ENCODE results near the gene TINCR.
"Not testable (repeated sequence)": the region's sequence is repeated elsewhere in the genome, so short reads cannot be mapped to it uniquely, and the experiment has no call there.

Gene TINCR

GRCh38 chr19:5541456-5541855, 26.3 kb downstream of the TINCR start:
- DNase-seq (ENCODE audit: insufficient read length, low spot score) = no peak
- FAIRE-seq = no peak
- TF ChIP-seq CTCF (IDR thresholded peaks at IDR 0.05; ENCODE audit: insufficient read depth, missing control alignments) = no peak

DNA sequence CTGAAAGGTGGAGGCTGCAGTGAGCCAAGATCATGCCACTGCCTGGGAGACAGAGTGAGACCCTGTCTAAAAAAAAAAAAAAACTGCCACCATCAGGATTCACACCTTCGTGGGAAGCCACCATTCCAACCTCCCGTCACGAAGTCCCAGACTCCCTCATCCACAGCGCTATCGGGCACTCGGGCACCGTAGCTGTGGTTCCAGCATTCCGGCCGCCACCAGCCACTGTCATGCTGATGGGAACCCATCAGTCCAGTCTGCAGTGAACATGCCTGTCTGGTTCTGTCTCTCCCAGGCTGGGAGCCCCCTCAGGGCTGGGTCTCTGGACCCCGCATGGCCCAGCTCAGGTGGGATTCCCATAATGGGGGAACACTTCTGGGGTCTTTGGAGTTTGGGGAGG, 27.5 kb downstream of the TINCR start:
- FAIRE-seq (no peak), DNase-seq (ENCODE audit: insufficient read length, low spot score) (no peak)
- TF ChIP-seq CTCF (IDR thresholded peaks at IDR 0.05; ENCODE audit: insufficient read depth, missing control alignments) = no peak

GRCh38 chr19:5537870-5538269, 29.9 kb downstream of the TINCR start:
- TF ChIP-seq CTCF (IDR thresholded peaks at IDR 0.05; ENCODE audit: insufficient read depth, missing control alignments) = no peak
- DNase-seq (ENCODE audit: insufficient read length, low spot score) (no peak), FAIRE-seq (no peak)

- DNase-seq (ENCODE audit: insufficient read length, low spot score); FAIRE-seq: not testable (repeated sequence)
Observed at GRCh38 chr19:5536982-5537579, 30.7 kb downstream of the TINCR start.

DNA sequence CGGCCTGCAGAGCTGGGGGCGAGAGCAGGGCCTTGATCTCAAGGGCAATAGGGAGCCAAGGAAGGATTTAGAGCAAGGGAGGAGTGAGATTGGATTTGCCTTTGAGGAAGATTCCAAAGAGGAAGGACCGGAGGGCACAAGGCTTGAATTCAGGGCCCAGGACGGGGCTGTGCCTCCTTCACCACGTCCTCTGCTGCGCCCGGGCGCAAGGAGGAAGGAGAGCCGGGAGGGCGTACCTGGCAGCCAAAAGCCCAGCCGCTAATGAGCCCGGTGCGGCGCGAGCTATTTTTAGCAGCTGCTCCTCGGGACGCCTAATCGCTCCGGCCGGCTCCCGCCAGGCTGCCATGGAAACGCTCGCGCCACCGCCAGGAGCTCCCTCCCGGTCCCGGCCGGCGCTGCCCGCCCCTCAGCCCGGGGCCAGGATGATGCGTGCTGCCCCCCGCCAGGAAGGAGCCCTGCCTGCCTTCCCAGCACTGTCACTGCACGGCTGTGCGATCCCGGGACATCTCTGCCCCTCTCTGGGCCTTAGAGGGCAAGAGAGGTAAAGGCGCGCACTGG, 31.3 kb downstream of the TINCR start:
- no peak for FAIRE-seq
- TF ChIP-seq CTCF (IDR thresholded peaks at IDR 0.05; ENCODE audit: insufficient read depth, missing control alignments) = no peak
- no peak for DNase-seq (ENCODE audit: insufficient read length, low spot score)

DNA sequence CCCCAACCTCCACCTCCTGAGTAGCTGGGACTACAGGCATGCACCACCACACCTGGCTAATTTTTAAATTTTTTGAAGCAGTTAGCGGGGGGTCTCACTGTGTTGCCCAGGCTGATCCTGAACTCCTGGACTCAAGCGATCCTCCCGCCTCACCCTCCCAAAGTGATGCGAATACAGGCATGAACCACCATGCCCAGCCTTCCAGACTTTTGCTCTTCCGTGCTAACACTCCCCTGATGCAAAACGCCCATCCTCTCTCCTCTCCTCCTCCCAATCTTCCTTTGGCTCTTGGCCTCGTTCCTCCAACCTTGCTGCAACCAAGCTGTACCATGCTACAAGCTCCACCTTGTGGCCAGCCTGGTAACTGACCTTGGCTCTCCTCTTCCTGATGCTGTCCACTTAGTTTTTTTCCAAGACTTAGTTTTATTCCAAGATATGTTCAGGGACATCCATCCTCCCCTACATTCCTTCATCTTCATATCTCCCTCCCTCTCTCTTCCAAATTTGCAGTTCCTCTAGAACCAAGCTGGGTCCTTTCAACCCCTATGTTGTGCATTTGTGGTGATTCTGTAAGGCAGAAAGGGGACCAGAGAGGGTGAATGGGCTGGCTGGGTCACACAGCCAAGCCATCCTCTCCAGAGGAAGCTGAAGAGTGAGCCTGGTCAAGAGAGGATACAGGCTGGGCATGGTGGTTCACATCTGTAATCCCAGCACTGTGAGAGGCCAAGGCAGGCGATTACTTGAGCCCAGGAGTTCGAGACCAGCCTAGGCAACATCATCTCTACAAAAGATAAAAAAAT, 32.8 kb downstream of the TINCR start:
- peak; percentile 38 for TF ChIP-seq CTCF (IDR thresholded peaks at IDR 0.05; ENCODE audit: insufficient read depth, missing control alignments)
- DNase-seq (ENCODE audit: insufficient read length, low spot score) (no peak), FAIRE-seq (no peak)

- no peak for TF ChIP-seq CTCF (IDR thresholded peaks at IDR 0.05; ENCODE audit: insufficient read depth, missing control alignments)
- DNase-seq (ENCODE audit: insufficient read length, low spot score) = no peak
- no peak for FAIRE-seq
Observed at GRCh38 chr19:5533257-5533656, 34.5 kb downstream of the TINCR start.

Data from D721Med (cell line).